Measurements from ENCODE around the gene DNAJC15.

- no peak for TF ChIP-seq ZNF48 (tag by site-specific recombination; IDR thresholded peaks at IDR 0.05)
- no peak for TF ChIP-seq CTCF (tag by site-specific recombination; IDR thresholded peaks at IDR 0.05)
- no peak for TF ChIP-seq ZEB2 (tag by site-specific recombination; IDR thresholded peaks at IDR 0.05)
These were observed 22.7 kb upstream of the DNAJC15 start for GRCh38 chr13:43000676-43001075.

All from HEK293 (cell line).